KG1 (cell line): Measurements from ENCODE around the gene SETDB1.

Experiments
- DNase-seq: peaks from one replicate; lab custom pipeline; 2025; lab: John Stamatoyannopoulos, UW

Gene SETDB1

DNA sequence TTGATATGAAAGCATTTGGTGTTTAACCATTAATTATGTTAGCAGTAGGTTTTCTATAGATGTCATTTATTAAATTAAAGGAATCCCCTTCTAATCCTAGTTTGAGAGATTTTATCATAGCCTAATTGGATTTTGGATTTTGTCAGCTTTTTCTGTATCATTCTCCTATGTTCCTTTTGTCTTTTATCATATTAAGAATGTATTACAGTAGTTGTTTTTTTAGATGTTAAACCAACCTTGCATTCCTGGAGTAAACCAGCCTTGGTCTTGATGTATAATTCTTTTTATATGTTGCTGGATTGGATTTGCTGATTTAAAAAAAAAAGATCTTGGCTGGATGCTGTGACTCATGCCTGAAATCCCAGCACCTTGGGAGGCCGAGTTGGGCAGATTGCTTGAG, 5.6 kb downstream of the SETDB1 start:
- no peak for DNase-seq

GRCh38 chr1:150944856-150945255, 18.7 kb downstream of the SETDB1 start:
- DNase-seq: no peak

DNA sequence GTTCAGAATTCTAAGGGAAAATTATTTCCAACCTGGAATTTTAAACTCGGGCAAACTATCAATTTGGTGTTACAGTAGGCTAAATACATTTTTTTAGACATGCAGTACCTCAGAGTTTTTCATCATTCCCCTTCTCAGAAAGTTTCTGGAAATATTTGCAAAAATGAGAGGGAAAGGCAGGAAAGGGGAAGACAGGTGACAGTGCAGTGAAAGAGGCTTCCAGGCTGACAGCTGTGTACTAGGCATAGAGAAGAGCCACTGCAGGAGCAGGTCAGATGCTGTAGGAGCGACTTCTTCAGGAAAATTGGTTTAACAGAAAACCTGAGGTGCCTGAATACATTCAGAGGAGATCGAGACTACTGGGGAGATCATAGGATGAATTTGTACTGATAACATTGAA, 28.5 kb downstream of the SETDB1 start:
- DNase-seq: no peak

GRCh38 chr1:150955280-150955679, 29.1 kb downstream of the SETDB1 start:
- no peak for DNase-seq

- no peak for DNase-seq
These were observed 31.5 kb downstream of the SETDB1 start for GRCh38 chr1:150957666-150958065.

- DNase-seq: no peak
These were observed 34.5 kb downstream of the SETDB1 start for GRCh38 chr1:150960646-150961045.

DNA sequence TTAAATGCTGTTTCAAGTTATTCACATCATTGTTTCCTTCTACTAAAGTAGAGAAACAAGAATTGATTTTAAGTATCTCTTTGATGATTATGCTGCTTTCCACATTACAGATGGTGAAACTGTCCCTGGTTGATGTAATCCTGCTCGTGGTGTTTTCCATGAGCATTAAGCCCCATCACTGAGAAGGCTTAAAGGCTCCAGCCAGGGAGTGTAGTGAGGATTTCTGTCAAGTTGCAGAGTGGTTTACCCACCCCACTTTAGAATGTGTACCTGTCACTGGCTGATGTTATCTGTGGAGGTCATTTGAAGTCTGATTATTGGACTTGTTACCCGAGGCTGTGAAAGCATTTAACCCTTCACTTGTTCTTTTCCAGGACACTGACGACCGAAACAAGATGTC, 35.6 kb downstream of the SETDB1 start:
- DNase-seq: no peak

DNA sequence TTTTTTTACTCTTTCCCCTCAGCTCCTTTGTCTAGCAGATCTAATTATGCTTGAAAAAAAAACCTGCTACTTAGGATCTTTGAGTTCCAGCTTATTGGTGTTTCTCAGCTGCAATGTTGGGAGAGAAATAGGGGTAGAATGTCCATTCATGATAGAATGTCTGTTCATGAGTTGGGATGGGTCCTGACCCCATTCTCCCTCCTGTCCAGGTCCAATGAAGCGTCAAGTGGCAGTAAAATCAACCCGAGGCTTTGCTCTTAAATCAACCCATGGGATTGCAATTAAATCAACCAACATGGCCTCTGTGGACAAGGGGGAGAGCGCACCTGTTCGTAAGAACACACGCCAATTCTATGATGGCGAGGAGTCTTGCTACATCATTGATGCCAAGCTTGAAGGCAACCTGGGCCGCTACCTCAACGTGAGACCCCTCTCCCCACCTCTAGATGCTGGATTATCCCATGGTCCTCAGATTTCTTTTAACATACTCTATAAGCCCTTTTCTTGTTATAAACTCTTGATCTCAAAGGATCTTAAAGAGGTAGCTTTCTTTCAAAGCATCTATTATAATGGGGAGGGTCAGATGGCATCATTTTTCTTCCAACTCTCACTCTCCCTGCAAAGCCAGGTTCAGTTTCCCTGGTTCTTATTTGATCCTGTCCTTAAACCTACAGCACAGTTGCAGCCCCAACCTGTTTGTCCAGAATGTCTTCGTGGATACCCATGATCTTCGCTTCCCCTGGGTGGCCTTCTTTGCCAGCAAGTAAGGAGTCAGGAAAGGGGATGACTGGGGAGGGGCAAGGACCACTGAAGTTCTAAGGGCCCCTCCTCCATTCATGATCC, 37.4 kb downstream of the SETDB1 start:
- DNase-seq: no peak

DNA sequence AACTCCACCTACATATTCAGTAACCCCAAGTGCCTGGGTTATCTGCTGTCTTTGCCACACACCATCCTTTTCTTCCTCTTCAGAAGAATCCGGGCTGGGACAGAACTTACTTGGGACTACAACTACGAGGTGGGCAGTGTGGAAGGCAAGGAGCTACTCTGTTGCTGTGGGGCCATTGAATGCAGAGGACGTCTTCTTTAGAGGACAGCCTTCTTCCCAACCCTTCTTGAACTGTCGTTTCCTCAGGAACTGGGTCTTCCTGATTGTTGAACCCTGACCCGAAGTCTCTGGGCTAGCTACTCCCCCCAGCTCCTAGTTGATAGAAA, 38.0 kb downstream of the SETDB1 start:
- DNase-seq: no peak

- DNase-seq: no peak
These were observed 39.4 kb downstream of the SETDB1 start for GRCh38 chr1:150965605-150966004.

DNA sequence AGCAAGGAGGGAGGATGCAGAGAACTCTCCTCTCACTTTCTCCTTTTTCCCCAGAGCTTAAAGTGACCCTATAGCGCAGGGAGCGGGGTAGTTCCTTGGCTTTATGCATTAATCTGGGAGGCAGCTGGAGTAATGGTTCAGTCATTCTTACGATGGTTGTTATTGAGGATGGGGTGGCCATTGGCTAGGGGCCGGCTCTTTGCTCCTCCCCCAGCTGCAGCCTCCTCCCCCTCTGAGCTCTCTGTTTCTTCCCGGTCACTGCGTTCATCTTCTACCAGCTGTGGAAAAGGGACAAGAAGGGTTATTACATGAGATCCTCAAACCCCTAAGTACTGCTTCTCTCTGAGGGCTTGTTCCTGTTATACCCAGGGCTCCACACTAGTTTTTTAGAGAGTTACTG, 39.8 kb downstream of the SETDB1 start:
- DNase-seq: no peak

- DNase-seq: no peak
These were observed 41.8 kb downstream of the SETDB1 start for GRCh38 chr1:150967936-150968335.

DNA sequence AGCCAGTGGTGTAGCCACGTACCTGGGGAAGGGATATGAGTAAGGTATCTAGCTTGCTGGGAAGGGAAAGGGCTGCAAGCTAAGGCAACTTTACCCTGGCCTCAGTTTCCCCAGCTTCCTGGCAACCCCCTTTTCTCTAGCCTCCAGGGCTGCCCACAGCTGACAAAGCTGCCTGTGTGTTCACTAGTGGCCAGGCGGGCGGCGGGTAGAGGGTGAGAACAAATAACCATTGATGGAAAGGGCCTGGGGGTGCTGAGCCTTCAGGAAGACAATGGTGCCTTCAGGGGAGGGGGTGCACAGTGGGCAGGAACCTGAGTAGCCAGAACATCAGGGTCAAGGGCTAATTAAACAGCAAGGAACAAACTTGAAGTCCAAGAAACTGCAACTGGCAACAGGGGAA, 42.3 kb downstream of the SETDB1 start:
- no peak for DNase-seq

- DNase-seq: no peak
These were observed 43.5 kb downstream of the SETDB1 start for GRCh38 chr1:150969626-150970025.

DNA sequence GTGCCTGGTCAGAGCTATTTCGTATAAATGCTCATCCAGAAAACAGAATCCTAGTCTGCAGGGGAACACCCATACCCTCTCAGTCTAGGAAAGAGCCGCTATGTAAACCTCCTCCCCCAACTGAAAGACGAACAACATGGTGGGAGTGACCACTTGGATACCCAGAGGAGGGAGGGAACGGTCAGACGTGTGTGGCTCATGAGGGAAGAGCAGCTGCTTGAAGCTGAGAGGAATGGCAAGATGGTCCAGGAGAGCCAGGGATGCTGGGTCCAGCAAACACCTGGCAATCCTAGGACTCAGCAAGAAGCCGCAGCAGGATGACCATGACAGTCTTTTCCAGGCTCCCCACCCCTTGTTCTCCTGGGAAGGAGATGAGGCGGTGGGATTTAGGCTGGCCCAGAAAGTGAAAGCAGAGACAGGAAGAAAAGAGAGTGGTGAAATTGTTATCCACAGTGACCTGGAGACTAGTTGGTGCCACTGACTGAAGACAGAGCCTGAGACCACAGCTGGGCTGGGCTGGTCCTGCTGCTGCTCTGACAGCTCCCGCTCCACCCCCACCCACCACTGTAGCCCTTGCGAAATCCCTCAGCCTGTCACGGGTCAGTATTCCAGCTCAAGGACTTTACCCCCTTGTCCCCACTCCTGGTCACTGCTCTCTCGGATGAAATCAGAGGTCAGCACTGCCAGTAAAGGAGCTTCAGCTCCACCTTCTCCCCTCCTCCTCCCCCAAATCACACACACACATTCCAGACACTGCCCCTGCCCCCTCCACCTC, 44.8 kb downstream of the SETDB1 start:
- DNase-seq: no peak

DNA sequence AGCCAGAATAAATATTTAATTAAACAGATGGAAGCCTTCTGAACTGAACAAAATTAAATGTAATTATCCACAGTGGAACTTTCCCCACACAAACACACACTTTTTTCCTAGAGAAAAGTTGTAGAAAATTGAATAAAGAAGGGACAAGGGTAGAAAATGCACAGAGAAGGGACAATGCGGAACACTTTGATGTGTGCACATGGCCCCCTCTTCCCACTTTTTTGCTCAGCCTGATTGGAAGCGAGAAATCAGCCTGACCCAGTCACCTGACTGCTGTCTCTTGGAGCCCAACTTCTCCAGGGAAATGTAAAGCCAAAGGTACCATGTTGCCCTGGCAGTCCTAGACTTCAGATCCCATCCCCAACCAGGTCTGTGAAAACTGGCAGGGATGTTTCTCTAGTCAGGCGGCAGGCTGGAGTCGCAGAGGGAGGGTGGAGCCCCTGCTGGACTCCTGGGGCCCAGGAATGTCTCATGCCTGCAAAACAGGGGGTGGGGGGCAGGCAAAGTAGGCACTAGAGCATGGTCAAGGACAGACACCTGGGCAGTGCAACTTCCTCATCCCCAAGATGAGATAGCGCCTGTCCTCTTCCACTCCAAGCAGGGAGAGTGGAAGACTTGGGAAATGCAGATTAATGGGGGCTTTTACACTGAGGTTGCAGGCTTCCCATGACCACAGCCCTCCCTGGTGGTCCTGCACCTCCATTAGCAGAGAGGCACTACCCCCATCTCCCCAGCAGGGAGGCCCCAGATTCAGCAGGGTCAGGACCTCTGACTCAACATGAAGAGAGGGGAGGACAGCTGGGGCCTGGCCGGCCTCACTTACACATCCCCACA, 45.6 kb downstream of the SETDB1 start:
- DNase-seq: no peak

- no peak for DNase-seq
These were observed 46.3 kb downstream of the SETDB1 start for GRCh38 chr1:150972417-150972940.

- DNase-seq: no peak
These were observed 47.2 kb downstream of the SETDB1 start for GRCh38 chr1:150973258-150973835.

DNA sequence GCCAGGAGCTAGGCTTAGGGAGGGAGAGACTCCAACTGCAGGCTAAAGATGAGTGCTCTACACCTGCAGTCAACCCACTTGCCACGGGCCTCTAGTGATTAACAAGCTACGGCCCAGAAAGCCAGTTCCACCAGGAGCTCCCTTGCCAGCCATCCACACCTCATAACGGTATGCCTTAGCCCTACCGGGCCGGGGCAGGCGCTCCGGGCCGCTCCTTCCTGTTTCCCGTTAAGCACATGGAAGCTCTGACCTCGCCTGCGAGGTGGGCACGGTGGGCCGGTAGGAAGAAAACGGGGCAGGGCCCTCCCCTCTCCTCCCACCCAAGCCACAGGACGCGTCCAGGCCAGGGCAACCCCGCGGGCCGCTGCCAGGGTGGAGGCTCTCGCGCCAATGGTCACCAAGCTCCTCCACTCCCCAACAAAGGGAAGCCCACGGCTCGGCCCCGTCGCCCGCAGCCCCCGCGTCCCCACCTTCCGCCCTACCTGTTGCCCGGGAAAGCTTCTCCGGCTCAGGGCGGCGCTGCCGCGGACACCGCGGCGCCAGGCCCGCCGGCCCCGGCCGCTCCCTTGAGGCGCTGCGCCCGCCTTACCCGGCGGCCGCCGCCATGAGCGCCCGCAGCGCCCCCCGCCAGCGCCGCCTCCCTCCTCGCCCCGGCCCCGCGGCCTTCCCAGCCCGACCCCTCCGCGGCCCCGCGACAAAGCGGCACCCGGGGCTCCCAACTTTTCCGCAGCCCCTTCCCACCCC, 47.8 kb downstream of the SETDB1 start:
- DNase-seq: no peak

- DNase-seq: peak; percentile 27
These were observed 48.7 kb downstream of the SETDB1 start, which contains the start of gene CERS2 for GRCh38 chr1:150974580-150975478. TSS of gene CERS2 (minus strand) at chr1:150974835. CDS start at chr1:150969090, 5,745 bp downstream.
